Activated B cell treated with CpG ODN at 0.5 μM for 24 hours (primary cell): ENCODE measurements around the gene PWP2. TPM values are rescaled to one million over a fixed set of nuclear protein-coding genes. Genes with fewer than 3 reads are reported as not detected.
"Not testable (repeated sequence)": the region's sequence is repeated elsewhere in the genome, so short reads cannot be mapped to it uniquely, and the experiment has no call there.

Experiments used
- ATAC-seq: fragments of 200-7000 bp; cut with Tn5 transposase; one replicate; pipeline ENCODE4 v1.10.0; 2021; ENCODE audit warnings: low read depth, mild to moderate bottlenecking, moderate library complexity
- CTCF ChIA-PET: fragments of 350-600 bp; sonication (Branson Sonifier 250); formaldehyde crosslinking; loops from one replicate; lab custom pipeline; 2021; ENCODE audit warnings: antibody characterized with exemption; lab: Charles Lee
- POLR2A ChIA-PET: fragments of 350-600 bp; sonication (Branson Sonifier 250); formaldehyde crosslinking; loops from one replicate; lab custom pipeline; 2021; ENCODE audit warnings: antibody characterized with exemption; lab: Charles Lee
- DNase-seq: peaks from one replicate; pipeline ENCODE4 v3.0.0; 2022
- H3K27ac Mint-ChIP-seq: one replicate; pipeline ENCODE4 v1.8.0; 2020; ENCODE audit warnings: mixed read lengths
- H3K27me3 Mint-ChIP-seq: one replicate; pipeline ENCODE4 v1.8.0; 2021; ENCODE audit warnings: mixed read lengths
- H3K36me3 Mint-ChIP-seq: one replicate; pipeline ENCODE4 v1.8.0; 2021; ENCODE audit warnings: low read depth, mixed read lengths
- H3K4me1 Mint-ChIP-seq: one replicate; pipeline ENCODE4 v1.8.0; 2021; ENCODE audit warnings: mixed read lengths
- H3K4me3 Mint-ChIP-seq: one replicate; pipeline ENCODE4 v1.8.0; 2020; ENCODE audit warnings: mild to moderate bottlenecking, mixed read lengths
- H3K9me3 Mint-ChIP-seq: one replicate; pipeline ENCODE4 v1.8.0; 2020; ENCODE audit warnings: mixed read lengths
- CTCF ChIP-seq: fragments of 200-600 bp; IDR thresholded peaks from one replicate; pipeline ENCODE4 v1.8.0; 2022; ENCODE audit warnings: antibody characterized with exemption, mild to moderate bottlenecking
- intact Hi-C: fragments of 100-400 bp; cut with micrococcal nuclease; formaldehyde crosslinking; loops from one replicate; pipeline ENCODE4 v1.15.1; 2024
- total RNA-seq: library from RNA; stranded (reverse); gene quantifications from 2 replicates; pipeline ENCODE4 v1.2.3, GENCODE V29; 2022

The PWP2 gene
- total RNA-seq, 1 donor from 2014 or later = 11.8 TPM

- H3K9me3 Mint-ChIP-seq = no peaks in the 10 kb centered on the region
- CTCF ChIA-PET = interaction anchor here (1.2 kb wide), 1 partner anchor 77 kb away, joined by 5 read pairs; no protein-coding TSS in a partner anchor
- DNase-seq = peak; percentile 49
- H3K27me3 Mint-ChIP-seq = no peaks in the 10 kb centered on the region
- intact Hi-C loops = no loop called here
- TF ChIP-seq CTCF = no peak
- peaks cover 82% of the 10 kb centered on the region for H3K36me3 Mint-ChIP-seq
- peak; percentile 84 for ATAC-seq
- POLR2A ChIA-PET = interaction anchor here (0.5 to 3.2 kb wide), 7 partner anchors 11 to 248 kb away, joined by 3 to 10 read pairs (median 5); partner anchors contain the start of gene TRAPPC10
- H3K4me1 Mint-ChIP-seq = peaks cover 65% of the 10 kb centered on the region
- H3K4me3 Mint-ChIP-seq = peak overlapping the region; percentile 78
- H3K27ac Mint-ChIP-seq = peak overlapping the region; percentile 97
Measured at GRCh38 chr21:44090325-44090724, 16.9 kb upstream of the PWP2 start.

- no peaks in the 10 kb centered on the region for H3K9me3 Mint-ChIP-seq
- peak overlapping the region; percentile 36 for H3K27ac Mint-ChIP-seq
- H3K36me3 Mint-ChIP-seq = peaks cover 68% of the 10 kb centered on the region
- H3K4me3 Mint-ChIP-seq = peak overlapping the region; percentile 11
- intact Hi-C loops = no loop called here
- no peak for DNase-seq
- POLR2A ChIA-PET = no interaction called here
- H3K4me1 Mint-ChIP-seq = peaks cover 62% of the 10 kb centered on the region
- no peak for ATAC-seq
- H3K27me3 Mint-ChIP-seq = no peaks in the 10 kb centered on the region
- no peak for TF ChIP-seq CTCF
- CTCF ChIA-PET = no interaction called here
Measured at GRCh38 chr21:44092211-44092610, 15.0 kb upstream of the PWP2 start.

- TF ChIP-seq CTCF = no peak
Measured at GRCh38 chr21:44093761-44094160, 13.4 kb upstream of the PWP2 start.

GRCh38 chr21:44094832-44095231 is 12.4 kb upstream of the PWP2 start:
- DNase-seq (no peak), ATAC-seq (no peak)
- H3K9me3 Mint-ChIP-seq = no peaks in the 10 kb centered on the region
- H3K27ac Mint-ChIP-seq = no peak overlapping the region
- ChIA-PET CTCF (interaction anchor here (0.6 kb wide), 1 partner anchor 35 kb away, joined by 3 read pairs; no protein-coding TSS in a partner anchor), POLR2A (no interaction called here)
- peaks cover 42% of the 10 kb centered on the region for H3K36me3 Mint-ChIP-seq
- TF ChIP-seq CTCF = no peak
- no peak overlapping the region for H3K4me3 Mint-ChIP-seq
- H3K4me1 Mint-ChIP-seq = peaks cover 35% of the 10 kb centered on the region
- intact Hi-C loops = no loop called here
- H3K27me3 Mint-ChIP-seq = no peaks in the 10 kb centered on the region

More at GRCh38 chr21:44093761-44094160, 13.4 kb upstream of the PWP2 start:
- ChIA-PET POLR2A (interaction anchor here (0.6 kb wide), 1 partner anchor 243 kb away, joined by 3 read pairs; no protein-coding TSS in a partner anchor), CTCF (interaction anchor here (0.8 to 0.9 kb wide), 2 partner anchors 9 to 703 kb away, joined by 3 read pairs; no protein-coding TSS in a partner anchor)
- no peak for DNase-seq
- no peaks in the 10 kb centered on the region for H3K27me3 Mint-ChIP-seq
- no peak overlapping the region for H3K27ac Mint-ChIP-seq
- H3K9me3 Mint-ChIP-seq = no peaks in the 10 kb centered on the region
- H3K4me3 Mint-ChIP-seq = no peak overlapping the region
- peaks cover 46% of the 10 kb centered on the region for H3K4me1 Mint-ChIP-seq
- H3K36me3 Mint-ChIP-seq = peaks cover 52% of the 10 kb centered on the region
- no peak for ATAC-seq
- intact Hi-C loops = no loop called here

- H3K27me3 Mint-ChIP-seq, H3K9me3 Mint-ChIP-seq, ATAC-seq, intact Hi-C loops, CTCF ChIA-PET, POLR2A ChIA-PET, H3K4me1 Mint-ChIP-seq, H3K4me3 Mint-ChIP-seq, DNase-seq, H3K27ac Mint-ChIP-seq: not testable (repeated sequence)
- H3K36me3 Mint-ChIP-seq = peaks cover 18% of the 10 kb centered on the region
Measured at GRCh38 chr21:44098507-44098906, 8.7 kb upstream of the PWP2 start.

GRCh38 chr21:44098964-44099363 is 8.2 kb upstream of the PWP2 start:
- H3K27me3 Mint-ChIP-seq, H3K27ac Mint-ChIP-seq, H3K4me1 Mint-ChIP-seq, CTCF ChIA-PET, ATAC-seq, DNase-seq, H3K4me3 Mint-ChIP-seq, POLR2A ChIA-PET, H3K9me3 Mint-ChIP-seq, intact Hi-C loops: not testable (repeated sequence)
- peaks cover 13% of the 10 kb centered on the region for H3K36me3 Mint-ChIP-seq

GRCh38 chr21:44107589-44107988 is 390 bp downstream of the PWP2 start:
- H3K4me1 Mint-ChIP-seq, intact Hi-C loops, H3K27ac Mint-ChIP-seq, CTCF ChIA-PET, H3K27me3 Mint-ChIP-seq, H3K9me3 Mint-ChIP-seq, H3K36me3 Mint-ChIP-seq, POLR2A ChIA-PET, H3K4me3 Mint-ChIP-seq, DNase-seq: not testable (repeated sequence)
- peak; percentile 32 for ATAC-seq

GRCh38 chr21:44113702-44114371 is 6.6 kb downstream of the PWP2 start:
- POLR2A ChIA-PET, intact Hi-C loops, H3K27me3 Mint-ChIP-seq, H3K4me1 Mint-ChIP-seq, H3K9me3 Mint-ChIP-seq, H3K4me3 Mint-ChIP-seq, H3K27ac Mint-ChIP-seq, DNase-seq, H3K36me3 Mint-ChIP-seq, CTCF ChIA-PET, ATAC-seq: not testable (repeated sequence)
